COLO668 (cell line): ENCODE data around the gene MAP1B.
"Not testable (repeated sequence)": the region's sequence is repeated elsewhere in the genome, so short reads cannot be mapped to it uniquely, and the experiment has no call there.

ENCODE experiments used
- DNase-seq: peaks from one replicate; lab custom pipeline; 2025; ENCODE audit not compliant: unreplicated experiment; lab: John Stamatoyannopoulos, UW

Gene MAP1B

GRCh38 chr5:72160329-72160728 lies 53.1 kb downstream of the MAP1B start:
- DNase-seq, result no peak

- no peak for DNase-seq
These were observed 53.7 kb downstream of the MAP1B start for GRCh38 chr5:72160959-72161358.

GRCh38 chr5:72161951-72162350 lies 54.7 kb downstream of the MAP1B start:
- no peak for DNase-seq

GRCh38 chr5:72163349-72163983 lies 56.2 kb downstream of the MAP1B start:
- no peak for DNase-seq

- peak; percentile 67 for DNase-seq
These were observed 59.0 kb downstream of the MAP1B start for GRCh38 chr5:72166070-72166979.

- DNase-seq, result no peak
These were observed 60.0 kb downstream of the MAP1B start for GRCh38 chr5:72167257-72167656.

- no peak for DNase-seq
These were observed 60.5 kb downstream of the MAP1B start for GRCh38 chr5:72167804-72168203.

- DNase-seq, result no peak
These were observed 62.8 kb downstream of the MAP1B start for GRCh38 chr5:72170101-72170500.

- DNase-seq, result not testable (repeated sequence)
These were observed 63.9 kb downstream of the MAP1B start for GRCh38 chr5:72171181-72171580.

GRCh38 chr5:72171667-72172066 lies 64.4 kb downstream of the MAP1B start:
- no peak for DNase-seq

- DNase-seq, result peak; percentile 13
These were observed 65.5 kb downstream of the MAP1B start for GRCh38 chr5:72172786-72173185.

- no peak for DNase-seq
These were observed 70.3 kb downstream of the MAP1B start for GRCh38 chr5:72177538-72177937.

GRCh38 chr5:72179028-72179815 lies 71.9 kb downstream of the MAP1B start:
- no peak for DNase-seq

GRCh38 chr5:72179816-72180440 lies 72.7 kb downstream of the MAP1B start:
- DNase-seq, result no peak

GRCh38 chr5:72180925-72181324 lies 73.7 kb downstream of the MAP1B start:
- DNase-seq, result no peak

- DNase-seq, result no peak
These were observed 75.4 kb downstream of the MAP1B start for GRCh38 chr5:72182686-72183085.

GRCh38 chr5:72183101-72183520 lies 75.8 kb downstream of the MAP1B start:
- no peak for DNase-seq

GRCh38 chr5:72184408-72184807 lies 77.1 kb downstream of the MAP1B start:
- no peak for DNase-seq

- no peak for DNase-seq
These were observed 78.4 kb downstream of the MAP1B start for GRCh38 chr5:72185496-72186329.

- no peak for DNase-seq
These were observed 80.3 kb downstream of the MAP1B start for GRCh38 chr5:72187388-72188075.
